ENCODE measurements around the gene XK.

XK gene

DNA sequence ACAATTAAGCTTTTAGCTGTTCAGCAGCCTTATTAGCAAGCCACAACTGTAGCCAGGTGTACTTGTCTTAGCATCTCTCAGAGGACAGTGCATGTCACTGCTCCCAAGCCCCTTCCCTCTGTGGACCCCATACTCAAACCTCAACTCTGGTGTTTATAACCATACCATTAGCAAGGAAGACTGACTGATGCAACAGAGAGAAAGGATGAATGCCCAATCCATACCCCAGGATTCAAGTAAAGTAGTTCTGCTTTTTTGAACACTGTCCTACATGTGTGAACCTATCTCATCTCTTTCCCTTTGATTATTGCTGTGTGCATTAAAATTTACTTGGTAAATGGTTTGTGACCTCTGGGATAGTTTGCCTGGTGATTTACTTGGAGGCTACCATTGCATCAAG is 71.5 kb downstream of the XK start:
- TF ChIP-seq, protein P1, sequence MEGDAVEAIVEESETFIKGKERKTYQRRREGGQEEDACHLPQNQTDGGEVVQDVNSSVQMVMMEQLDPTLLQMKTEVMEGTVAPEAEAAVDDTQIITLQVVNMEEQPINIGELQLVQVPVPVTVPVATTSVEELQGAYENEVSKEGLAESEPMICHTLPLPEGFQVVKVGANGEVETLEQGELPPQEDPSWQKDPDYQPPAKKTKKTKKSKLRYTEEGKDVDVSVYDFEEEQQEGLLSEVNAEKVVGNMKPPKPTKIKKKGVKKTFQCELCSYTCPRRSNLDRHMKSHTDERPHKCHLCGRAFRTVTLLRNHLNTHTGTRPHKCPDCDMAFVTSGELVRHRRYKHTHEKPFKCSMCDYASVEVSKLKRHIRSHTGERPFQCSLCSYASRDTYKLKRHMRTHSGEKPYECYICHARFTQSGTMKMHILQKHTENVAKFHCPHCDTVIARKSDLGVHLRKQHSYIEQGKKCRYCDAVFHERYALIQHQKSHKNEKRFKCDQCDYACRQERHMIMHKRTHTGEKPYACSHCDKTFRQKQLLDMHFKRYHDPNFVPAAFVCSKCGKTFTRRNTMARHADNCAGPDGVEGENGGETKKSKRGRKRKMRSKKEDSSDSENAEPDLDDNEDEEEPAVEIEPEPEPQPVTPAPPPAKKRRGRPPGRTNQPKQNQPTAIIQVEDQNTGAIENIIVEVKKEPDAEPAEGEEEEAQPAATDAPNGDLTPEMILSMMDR (IDR thresholded peaks at IDR 0.05) = no peak

DNA sequence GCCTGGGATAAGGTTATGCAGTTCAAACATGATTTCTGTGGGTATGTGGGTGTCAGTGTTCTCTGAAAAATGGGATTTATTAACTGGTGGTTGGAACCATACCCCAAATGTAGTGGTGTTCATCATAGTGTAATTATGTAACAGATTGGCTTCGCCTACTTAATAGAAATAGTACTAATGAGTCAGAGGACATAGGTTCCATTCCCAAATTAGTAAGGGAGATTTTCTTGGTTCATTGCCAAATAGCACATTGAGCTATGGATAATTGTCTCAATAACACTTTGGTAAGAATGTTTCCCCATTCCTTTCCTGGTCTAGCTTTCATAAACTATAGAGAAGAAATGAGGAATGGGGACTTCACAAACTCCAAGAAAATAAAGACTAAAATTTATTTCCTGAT is 73.8 kb downstream of the XK start:
- TF ChIP-seq, protein P1 (IDR thresholded peaks at IDR 0.05) = no peak

DNA sequence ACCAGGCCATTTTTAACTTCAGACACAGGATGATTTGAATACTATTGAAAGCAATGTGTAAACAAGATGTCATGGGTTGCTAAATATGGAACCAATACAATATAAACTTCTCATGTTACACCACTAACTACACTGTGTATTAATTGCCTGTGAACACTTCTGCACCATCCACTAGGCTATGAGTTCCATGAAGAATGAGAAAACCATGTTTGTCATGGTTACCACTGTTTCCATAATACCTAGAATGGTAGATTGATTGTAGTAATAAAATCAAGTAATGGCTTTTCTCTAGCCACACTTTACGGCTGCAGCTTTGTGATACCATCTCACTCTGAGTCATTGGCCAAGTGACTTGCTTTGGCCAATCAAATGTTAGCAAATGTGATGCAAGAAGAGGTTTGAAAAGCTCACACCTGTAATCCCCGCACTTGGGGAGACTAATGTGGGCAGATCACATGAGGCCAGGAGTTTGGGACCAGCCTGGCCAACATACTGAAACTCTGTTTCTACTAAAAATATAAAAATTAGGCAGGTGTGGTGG is 74.4 kb downstream of the XK start:
- TF ChIP-seq, protein P1 (IDR thresholded peaks at IDR 0.05) = no peak

DNA sequence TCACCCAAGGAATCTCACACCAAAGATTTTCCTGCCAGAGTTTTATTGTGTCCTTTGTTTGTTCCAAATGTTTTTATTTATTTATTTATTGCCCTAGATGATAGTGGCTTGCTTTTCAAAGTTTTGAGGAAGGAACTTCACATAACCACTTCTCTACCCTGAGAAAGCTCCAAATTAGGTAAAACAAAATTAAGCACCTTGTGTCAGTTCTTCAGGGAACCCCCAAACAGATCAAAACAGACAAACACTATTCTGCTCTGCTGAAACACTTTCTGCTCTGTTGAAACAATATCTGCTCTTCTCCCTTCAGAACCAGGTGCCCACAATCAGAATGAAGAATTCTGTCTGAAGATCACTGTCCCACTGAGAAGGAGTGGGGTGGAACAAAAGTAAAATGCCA is 77.8 kb downstream of the XK start:
- TF ChIP-seq, protein P1 (IDR thresholded peaks at IDR 0.05) = no peak

DNA sequence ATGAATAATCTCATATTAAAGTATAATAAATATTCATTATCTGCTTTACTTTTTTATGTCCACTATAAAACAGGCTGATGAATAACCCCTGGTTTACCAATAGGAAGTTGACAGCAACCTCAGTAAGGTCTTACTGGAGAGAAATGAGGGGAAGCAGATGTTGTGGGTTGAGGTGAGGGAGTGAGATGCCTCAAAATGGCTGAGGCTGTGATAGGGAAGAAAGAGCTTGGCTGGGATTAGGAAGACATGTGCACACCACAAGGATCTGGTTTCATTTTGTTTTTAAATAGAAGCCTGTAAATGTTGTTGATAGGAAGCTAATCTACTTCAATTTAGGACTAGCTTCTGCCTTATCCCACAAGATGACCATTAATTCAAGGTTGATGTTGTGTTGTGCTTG is 79.9 kb downstream of the XK start:
- TF ChIP-seq, protein P1 (IDR thresholded peaks at IDR 0.05) = no peak

DNA sequence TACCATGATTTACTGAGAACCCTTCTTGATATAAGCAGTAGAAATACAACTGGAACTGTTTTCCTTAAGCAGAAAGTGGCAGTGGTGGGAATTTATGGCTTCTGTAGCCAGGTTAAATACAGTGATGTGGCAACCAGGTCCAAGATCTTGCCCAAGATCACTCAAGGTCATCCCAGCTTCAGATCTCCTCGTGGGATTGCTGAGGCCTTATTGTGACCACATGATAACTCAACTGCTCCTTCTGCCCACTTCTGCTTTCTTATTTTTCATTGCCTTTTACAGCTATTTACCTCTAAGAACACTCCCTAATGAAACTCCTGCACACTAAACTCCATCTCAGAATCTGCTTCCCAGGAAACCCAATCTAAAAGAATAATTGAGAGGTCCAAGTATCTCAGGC is 81.8 kb downstream of the XK start:
- TF ChIP-seq, protein P1 (IDR thresholded peaks at IDR 0.05) = no peak

DNA sequence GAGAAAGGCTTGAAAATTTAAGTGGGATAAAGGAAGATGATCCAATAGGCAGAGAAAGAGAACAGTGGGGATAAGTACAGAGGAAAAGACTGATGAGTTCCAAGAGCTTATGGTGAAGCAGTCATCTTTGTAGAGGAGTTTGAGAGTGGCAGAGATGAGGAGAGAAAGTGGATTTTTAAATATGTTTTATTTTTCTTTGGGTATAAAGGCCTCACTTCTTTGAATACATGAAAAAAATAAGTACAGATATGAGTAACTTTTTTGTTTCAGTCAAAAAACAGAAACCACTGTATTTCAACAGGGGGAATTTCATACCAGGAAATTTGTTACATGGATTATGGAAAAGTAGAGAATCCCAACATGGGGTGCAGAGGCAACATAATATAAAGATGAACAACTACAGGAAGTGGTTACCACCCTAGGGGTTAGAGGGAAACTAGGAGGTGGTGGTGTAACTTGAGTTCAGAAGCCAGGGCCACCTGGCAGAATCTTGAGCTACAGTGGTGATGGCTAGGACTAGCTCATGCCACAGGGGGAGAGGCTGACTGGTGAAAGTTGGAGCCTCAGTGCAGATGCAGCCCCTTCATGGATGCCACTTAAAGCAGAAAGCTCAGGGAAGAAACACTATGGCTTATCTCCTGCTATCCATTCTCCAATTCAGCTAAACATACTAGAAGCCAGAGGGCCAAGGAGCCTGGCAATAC is 90.8 kb downstream of the XK start:
- TF ChIP-seq, protein P1 (IDR thresholded peaks at IDR 0.05) = no peak

DNA sequence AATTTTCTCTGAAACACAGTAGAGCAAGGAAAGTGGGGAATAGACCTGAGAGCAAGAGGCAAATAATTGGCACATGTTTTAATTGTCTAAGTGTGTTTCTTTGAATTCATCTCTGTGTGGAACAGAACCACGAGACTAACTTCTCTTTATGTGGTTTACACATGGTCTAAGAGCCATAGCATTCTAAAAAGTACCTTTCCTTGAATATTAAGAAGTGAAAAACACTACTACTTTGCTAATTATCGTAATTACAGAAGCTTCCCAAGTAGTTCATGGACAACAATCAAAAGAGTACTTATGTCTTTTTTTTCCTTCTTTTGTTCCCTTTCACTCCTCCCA is 91.4 kb downstream of the XK start:
- TF ChIP-seq, protein P1 (IDR thresholded peaks at IDR 0.05) = no peak
